Muscle of leg (tissue), 16 donors: ENCODE measurements around the gene SCNN1B. TPM values are rescaled to one million over a fixed set of nuclear protein-coding genes. Genes with fewer than 3 reads are reported as not detected.
"Not testable (repeated sequence)": the region's sequence is repeated elsewhere in the genome, so short reads cannot be mapped to it uniquely, and the experiment has no call there.

Source experiments
- DNase-seq: peaks from one replicate; pipeline ENCODE4 v3.0.0; 2013
- H3K27ac ChIP-seq: one replicate; pipeline ENCODE4 v1.5.1; 2013; ENCODE audit warnings: mild to moderate bottlenecking, low read length, control low read depth
- H3K27me3 ChIP-seq: one replicate; pipeline ENCODE4 v1.6.1; 2013; ENCODE audit warnings: low read length; ENCODE audit not compliant: control insufficient read depth, insufficient read depth
- H3K36me3 ChIP-seq: one replicate; pipeline ENCODE4 v1.6.1; 2013; ENCODE audit warnings: low read length; ENCODE audit not compliant: control insufficient read depth, insufficient read depth
- H3K4me1 ChIP-seq: one replicate; pipeline ENCODE4 v1.6.1; 2013; ENCODE audit warnings: low read length; ENCODE audit not compliant: control insufficient read depth, insufficient read depth
- H3K4me3 ChIP-seq: one replicate; pipeline ENCODE4 v1.5.1; 2013; ENCODE audit warnings: low read length, control low read depth
- H3K9me3 ChIP-seq: replicated peaks from 2 replicates; pipeline ENCODE4 v1.6.1; 2013; ENCODE audit warnings: low read depth, low read length; ENCODE audit not compliant: control insufficient read depth
- WGBS: methylation state at CpG from one replicate; pipeline ENCODE4 v1.1.5; 2013; ENCODE audit warnings: missing lambda C conversion rate; ENCODE audit not compliant: insufficient coverage; 5-methylcytosine and 5-hydroxymethylcytosine counted together
- long read RNA-seq, 11 donors: transcript quantifications; one replicate each; lab custom pipeline, GENCODE V29; 2026
- polyA plus RNA-seq, 8 donors: library from polyadenylated mRNA; unstranded; fragments of 120-200 nt; gene quantifications; one replicate each; pipeline versions ENCODE4 v1.2.1 to v1.2.3, GENCODE V29; 2013; ENCODE audit warnings: inconsistent platforms in 1 of 8, low replicate concordance in 1 of 8; ENCODE audit not compliant: insufficient read length in 8 of 8, insufficient read depth in 1 of 8
- total RNA-seq: library from RNA; stranded (reverse); fragments of 120-200 nt; gene quantifications from one replicate; pipeline ENCODE4 v1.2.4, GENCODE V29; 2013

Gene SCNN1B
- total RNA-seq (0.04 TPM), polyA plus RNA-seq (under 1 TPM in 5 of 8 donors, not detected in 3; 0.11 to 0.68 (median 0.21) TPM)
- long read RNA-seq, donor 1 = 0 reads
- long read RNA-seq, donor 2, partial matches to known transcripts = 0 of 1 reads
- long read RNA-seq, donor 2, other reads (novel, unspliced or antisense) = 0 of 1 reads
- long read RNA-seq, donor 3 = 0 reads
- long read RNA-seq, donor 4 = 0 reads
- long read RNA-seq, donor 5 = 0 reads
- long read RNA-seq, donor 6 = 0 reads
- long read RNA-seq, donor 7 = 0 reads
- long read RNA-seq, donor 8 = 0 reads
- long read RNA-seq, donor 9 = 0 reads
- long read RNA-seq, donor 10 = 0 reads
- long read RNA-seq, donor 11 = 0 reads

- peaks cover 36% of the 10 kb centered on the region for H3K27me3 ChIP-seq
- no peak within 1 kb of the TSS for H3K27ac ChIP-seq
- no peak for DNase-seq
- no peaks in the 10 kb centered on the region for H3K4me1 ChIP-seq
- H3K36me3 ChIP-seq = no peaks in the 10 kb centered on the region
- no peaks in the 10 kb centered on the region for H3K9me3 ChIP-seq
- H3K4me3 ChIP-seq = no peak within 1 kb of the TSS
- under 1% methylated on average over 79 of the region's 81 CpGs for WGBS
Measured at GRCh38 chr16:23302045-23302956, at the start of gene SCNN1B. Gene SCNN1B, plus strand, starts transcription at chr16:23302302. Its CDS starts 46,298 bp downstream, at chr16:23348600.

GRCh38 chr16:23252310-23252709 lies 49.8 kb upstream of the SCNN1B start:
- no peaks in the 10 kb centered on the region for H3K9me3 ChIP-seq
- no peak overlapping the region for H3K27ac ChIP-seq
- H3K36me3 ChIP-seq = no peaks in the 10 kb centered on the region
- H3K4me3 ChIP-seq = no peak overlapping the region
- no peaks in the 10 kb centered on the region for H3K4me1 ChIP-seq
- DNase-seq = no peak
- no CpG with 5 or more reads among the region's 5 CpGs for WGBS
- no peaks in the 10 kb centered on the region for H3K27me3 ChIP-seq

- WGBS = no CpG with 5 or more reads among the region's 1 CpG
- DNase-seq, H3K27ac ChIP-seq, H3K4me3 ChIP-seq, H3K4me1 ChIP-seq, H3K27me3 ChIP-seq, H3K9me3 ChIP-seq, H3K36me3 ChIP-seq: not testable (repeated sequence)
Measured at GRCh38 chr16:23253650-23254049, 48.5 kb upstream of the SCNN1B start.

GRCh38 chr16:23254338-23254737 lies 47.8 kb upstream of the SCNN1B start:
- DNase-seq = no peak
- Histone ChIP-seq H3K27me3 (no peaks in the 10 kb centered on the region), H3K27ac (no peak overlapping the region), H3K4me1 (no peaks in the 10 kb centered on the region), H3K36me3 (no peaks in the 10 kb centered on the region), H3K4me3 (no peak overlapping the region), H3K9me3 (no peaks in the 10 kb centered on the region)
- WGBS = 39% methylated on average over 2 of the region's 4 CpGs

GRCh38 chr16:23255000-23255399 lies 47.1 kb upstream of the SCNN1B start:
- Histone ChIP-seq H3K4me1 (no peaks in the 10 kb centered on the region), H3K36me3 (no peaks in the 10 kb centered on the region), H3K27me3 (no peaks in the 10 kb centered on the region), H3K27ac (no peak overlapping the region), H3K4me3 (no peak overlapping the region), H3K9me3 (no peaks in the 10 kb centered on the region)
- no peak for DNase-seq
- WGBS = 67% methylated on average over 2 of the region's 4 CpGs

- Histone ChIP-seq H3K4me3 (no peak overlapping the region), H3K27ac (no peak overlapping the region), H3K4me1 (no peaks in the 10 kb centered on the region), H3K27me3 (no peaks in the 10 kb centered on the region), H3K36me3 (no peaks in the 10 kb centered on the region), H3K9me3 (no peaks in the 10 kb centered on the region)
- DNase-seq = no peak
- WGBS = 50% methylated on average over 1 of the region's 3 CpGs
Measured at GRCh38 chr16:23256440-23256839, 45.7 kb upstream of the SCNN1B start.

GRCh38 chr16:23257682-23258081 lies 44.4 kb upstream of the SCNN1B start:
- no peak for DNase-seq
- no peaks in the 10 kb centered on the region for H3K27me3 ChIP-seq
- H3K4me3 ChIP-seq = no peak overlapping the region
- WGBS = 100% methylated on average over 1 of the region's 1 CpG
- no peaks in the 10 kb centered on the region for H3K9me3 ChIP-seq
- H3K36me3 ChIP-seq = no peaks in the 10 kb centered on the region
- H3K4me1 ChIP-seq = no peaks in the 10 kb centered on the region
- H3K27ac ChIP-seq = no peak overlapping the region

- no peaks in the 10 kb centered on the region for H3K27me3 ChIP-seq
- H3K27ac ChIP-seq = no peak overlapping the region
- DNase-seq = no peak
- no peaks in the 10 kb centered on the region for H3K9me3 ChIP-seq
- H3K4me3 ChIP-seq = no peak overlapping the region
- no CpG with 5 or more reads among the region's 2 CpGs for WGBS
- no peaks in the 10 kb centered on the region for H3K4me1 ChIP-seq
- no peaks in the 10 kb centered on the region for H3K36me3 ChIP-seq
Measured at GRCh38 chr16:23258919-23259237, 43.2 kb upstream of the SCNN1B start.

GRCh38 chr16:23267647-23268046 lies 34.5 kb upstream of the SCNN1B start:
- Histone ChIP-seq H3K9me3 (no peaks in the 10 kb centered on the region), H3K27ac (no peak overlapping the region), H3K4me1 (no peaks in the 10 kb centered on the region), H3K36me3 (no peaks in the 10 kb centered on the region), H3K4me3 (no peak overlapping the region), H3K27me3 (no peaks in the 10 kb centered on the region)
- DNase-seq = no peak
- 71% methylated on average over 3 of the region's 6 CpGs for WGBS

- Histone ChIP-seq H3K27ac (no peak overlapping the region), H3K27me3 (no peaks in the 10 kb centered on the region), H3K9me3 (no peaks in the 10 kb centered on the region), H3K36me3 (no peaks in the 10 kb centered on the region), H3K4me3 (no peak overlapping the region), H3K4me1 (no peaks in the 10 kb centered on the region)
- no peak for DNase-seq
Measured at GRCh38 chr16:23268561-23268960, 33.5 kb upstream of the SCNN1B start.
